Measurements from ENCODE around the gene ERBB3.
A peak's percentile ranks its signal among the peaks of the same experiment; 100 is the strongest.
"Not testable (repeated sequence)": the region's sequence is repeated elsewhere in the genome, so short reads cannot be mapped to it uniquely, and the experiment has no call there.

ERBB3 gene

DNA sequence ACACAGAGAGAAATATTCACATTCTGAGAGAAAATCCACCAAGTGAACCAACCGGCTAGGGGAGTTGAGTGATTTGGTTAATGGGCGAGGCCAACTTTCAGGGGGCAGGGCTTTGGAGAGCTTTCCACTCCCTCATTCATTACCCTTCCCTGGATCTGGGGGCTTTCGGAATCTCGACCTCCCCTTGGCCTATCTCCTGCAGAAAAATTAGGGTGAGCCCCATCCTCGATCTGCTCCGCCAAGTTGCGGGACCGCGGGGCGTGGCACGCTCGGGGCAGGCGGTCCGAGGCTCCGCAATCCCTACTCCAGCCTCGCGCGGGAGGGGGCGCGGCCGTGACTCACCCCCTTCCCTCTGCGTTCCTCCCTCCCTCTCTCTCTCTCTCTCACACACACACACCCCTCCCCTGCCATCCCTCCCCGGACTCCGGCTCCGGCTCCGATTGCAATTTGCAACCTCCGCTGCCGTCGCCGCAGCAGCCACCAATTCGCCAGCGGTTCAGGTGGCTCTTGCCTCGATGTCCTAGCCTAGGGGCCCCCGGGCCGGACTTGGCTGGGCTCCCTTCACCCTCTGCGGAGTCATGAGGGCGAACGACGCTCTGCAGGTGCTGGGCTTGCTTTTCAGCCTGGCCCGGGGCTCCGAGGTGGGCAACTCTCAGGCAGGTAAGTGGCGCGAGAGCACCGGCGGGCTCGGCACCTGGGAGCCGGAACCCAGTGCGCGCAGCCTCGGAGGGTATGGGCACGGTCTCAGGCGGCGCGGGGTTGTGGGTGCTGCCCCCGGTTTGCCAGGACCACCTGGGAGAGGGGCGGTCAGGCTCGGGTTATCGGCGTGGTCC, at the start of gene ERBB3:
ERBB3 (plus strand) TSS at position 443 of the 833 bp plus-strand sequence; CDS start at position 579, 136 bp downstream.
- DNase-seq: peak; percentile 2

DNA sequence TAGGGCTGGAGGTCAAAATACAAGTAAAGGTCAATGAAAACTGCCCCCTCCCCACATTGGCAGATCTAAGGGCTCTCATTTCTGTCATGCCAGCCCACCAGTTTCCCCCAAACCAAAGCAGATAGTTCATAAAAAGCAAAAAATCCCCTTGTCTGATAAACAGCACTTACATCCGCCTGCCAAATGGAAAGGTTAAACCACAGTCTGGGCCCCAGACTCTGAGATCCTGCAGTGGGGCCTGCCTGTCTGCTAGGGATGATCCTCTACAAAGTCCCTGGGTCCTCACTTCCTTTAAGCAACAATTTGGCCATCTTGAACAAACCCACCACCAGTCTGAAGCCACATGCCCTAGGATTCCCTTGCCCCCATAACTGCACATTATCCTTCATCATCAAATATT, 48.0 kb upstream of the ERBB3 start:
- no peak for DNase-seq

DNA sequence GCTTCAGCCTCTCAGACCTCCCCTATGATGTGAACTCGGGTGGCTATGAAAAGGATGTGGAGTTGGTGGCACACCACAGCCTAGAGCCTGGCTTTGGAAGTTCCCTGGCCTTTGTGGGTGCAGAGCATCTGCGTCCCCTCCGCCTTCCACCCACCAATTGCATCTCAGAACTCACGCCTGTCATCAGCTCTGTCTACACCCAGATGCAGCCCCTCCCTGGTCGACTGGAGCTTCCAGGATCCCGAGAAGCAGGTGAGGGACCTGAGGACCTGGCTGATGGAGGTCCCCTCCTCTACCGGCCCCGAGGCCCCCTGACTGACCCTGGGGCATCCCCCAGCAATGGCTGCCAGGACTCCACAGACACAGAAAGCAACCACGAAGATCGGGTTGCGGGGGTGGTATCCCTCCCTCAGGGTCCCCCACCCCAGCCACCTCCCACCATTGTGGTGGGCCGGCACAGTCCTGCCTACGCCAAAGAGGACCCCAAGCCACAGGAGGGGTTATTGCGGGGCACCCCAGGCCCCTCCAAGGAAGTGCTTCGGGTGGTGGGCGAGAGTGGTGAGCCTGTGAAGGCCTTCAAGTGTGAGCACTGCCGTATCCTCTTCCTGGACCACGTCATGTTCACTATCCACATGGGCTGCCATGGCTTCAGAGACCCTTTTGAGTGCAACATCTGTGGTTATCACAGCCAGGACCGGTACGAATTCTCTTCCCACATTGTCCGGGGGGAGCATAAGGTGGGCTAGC, 45.2 kb upstream of the ERBB3 start:
- no peak for DNase-seq

DNA sequence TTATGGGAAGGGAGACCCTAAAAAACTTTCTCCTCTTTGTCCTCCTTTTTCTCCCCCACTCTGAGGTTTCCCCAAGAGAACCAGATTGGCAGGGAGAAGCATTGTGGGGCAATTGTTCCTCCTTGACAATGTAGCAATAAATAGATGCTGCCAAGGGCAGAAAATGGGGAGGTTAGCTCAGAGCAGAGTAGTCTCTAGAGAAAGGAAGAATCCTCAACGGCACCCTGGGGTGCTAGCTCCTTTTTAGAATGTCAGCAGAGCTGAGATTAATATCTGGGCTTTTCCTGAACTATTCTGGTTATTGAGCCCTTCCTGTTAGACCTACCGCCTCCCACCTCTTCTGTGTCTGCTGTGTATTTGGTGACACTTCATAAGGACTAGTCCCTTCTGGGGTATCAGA, 42.8 kb upstream of the ERBB3 start:
- DNase-seq: no peak

DNA sequence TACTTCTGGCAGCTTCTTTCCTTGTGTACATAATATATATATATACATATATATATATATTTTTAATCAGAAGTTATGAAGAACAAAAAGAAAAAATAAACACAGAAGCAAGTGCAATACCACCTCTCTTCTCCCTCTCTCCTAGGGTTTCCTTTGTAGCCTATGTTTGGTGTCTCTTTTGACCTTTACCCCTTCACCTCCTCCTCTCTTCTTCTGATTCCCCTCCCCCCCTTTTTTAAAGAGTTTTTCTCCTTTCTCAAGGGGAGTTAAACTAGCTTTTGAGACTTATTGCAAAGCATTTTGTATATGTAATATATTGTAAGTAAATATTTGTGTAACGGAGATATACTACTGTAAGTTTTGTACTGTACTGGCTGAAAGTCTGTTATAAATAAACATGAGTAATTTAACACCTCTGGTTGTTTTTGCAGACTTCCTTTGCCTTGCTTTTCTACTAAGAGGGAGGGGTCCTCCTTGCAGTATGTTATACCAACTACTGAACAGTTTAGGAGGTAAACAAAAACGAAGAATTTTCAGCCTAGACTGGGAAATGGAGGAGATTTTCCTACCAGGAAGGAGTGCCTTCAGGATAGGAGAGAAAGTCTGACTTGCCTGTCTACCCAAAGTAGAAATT, 41.8 kb upstream of the ERBB3 start:
- DNase-seq: no peak

DNA sequence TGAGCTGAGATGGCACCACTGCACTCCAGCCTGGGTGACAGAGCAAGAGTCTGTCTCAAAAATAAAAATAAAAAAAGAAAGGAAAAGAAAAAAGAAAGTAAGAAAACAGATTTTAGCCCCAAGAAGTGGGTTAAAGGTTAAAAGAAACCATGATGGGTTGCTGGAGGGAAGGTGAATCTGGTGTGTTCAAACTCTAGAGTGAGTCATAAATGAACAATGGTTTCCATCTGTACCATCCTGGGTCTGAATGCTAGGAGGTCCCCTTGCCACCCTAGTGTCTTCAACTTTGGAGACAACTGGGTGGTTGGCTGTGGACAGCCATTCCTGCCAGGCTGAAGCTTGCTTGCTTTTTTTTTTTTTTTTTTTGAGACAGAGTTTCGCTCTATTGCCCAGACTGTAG, 39.8 kb upstream of the ERBB3 start:
- DNase-seq: no peak

DNA sequence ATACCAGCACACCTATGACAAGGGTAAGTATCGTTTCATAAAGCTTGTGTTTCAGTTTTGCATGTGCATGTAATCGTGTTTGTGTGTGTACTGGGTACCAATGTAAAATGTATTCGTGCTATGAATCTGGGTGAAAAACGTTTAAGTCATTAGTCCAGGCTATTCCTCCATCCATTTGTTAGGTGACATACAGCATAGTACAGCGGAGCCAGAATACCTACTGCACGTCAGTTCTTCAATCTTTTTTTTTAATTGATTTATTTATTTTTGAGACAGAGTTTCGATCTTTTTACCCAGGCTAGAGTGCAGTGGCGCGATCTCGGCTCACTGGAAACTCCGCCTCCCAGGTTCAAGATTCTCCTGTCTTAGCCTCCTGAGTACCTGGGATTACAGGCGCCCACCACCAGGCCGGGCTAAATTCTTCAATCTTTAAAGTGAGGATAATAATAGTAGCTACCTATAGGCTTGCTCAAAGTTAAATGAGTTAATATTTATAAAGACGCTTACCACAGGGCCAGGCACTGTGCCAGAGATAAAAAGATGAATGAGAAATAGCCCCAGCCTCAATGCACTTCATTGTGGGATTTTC, 38.9 kb upstream of the ERBB3 start:
- no peak for DNase-seq

DNA sequence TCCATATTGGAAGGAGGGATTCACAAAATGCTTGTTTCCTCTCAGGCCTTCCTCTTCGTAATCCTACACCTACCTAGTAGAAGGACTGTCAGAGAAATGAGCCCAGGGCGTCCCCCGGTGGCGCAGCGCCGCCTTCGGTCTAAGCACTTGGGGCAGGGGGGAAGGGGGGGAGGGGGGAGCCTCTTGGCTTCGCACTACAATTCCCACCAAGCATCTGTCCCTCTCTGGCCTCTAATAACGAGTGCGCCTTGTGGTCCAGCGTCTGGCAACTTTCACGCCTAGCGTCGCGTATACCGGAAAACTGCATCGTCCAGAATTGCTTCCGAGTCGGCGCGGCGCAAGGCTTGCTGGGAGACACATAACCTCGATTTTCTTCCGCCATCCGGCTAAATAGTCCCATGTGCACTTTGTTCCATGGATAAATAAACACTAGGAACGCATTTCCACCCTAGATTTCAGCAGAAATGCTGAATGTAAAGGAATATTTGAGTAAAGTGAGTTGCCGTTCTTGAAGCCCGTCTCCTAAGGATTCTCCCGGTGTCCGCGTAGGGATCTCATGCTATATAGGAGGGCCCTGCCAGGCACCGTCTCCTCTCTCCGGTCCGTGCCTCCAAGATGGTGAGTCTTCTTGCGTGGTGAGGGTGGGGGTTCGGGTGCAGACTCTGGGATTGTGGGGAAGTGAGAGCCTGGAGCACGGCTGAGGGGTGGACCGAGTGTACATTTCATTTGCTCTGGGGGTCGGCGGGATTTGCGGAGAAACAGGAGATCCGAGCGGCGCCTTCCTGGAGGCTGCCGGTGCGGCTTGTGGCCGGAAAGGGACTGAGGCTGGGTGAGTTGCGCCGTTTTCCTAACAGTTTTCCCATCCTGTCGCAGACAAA, 38.2 kb upstream of the ERBB3 start, which contains the start of gene RPS26:
RPS26 (plus strand) TSS at position 367 of the 878 bp plus-strand sequence; CDS start at position 616, 249 bp downstream.
- DNase-seq: peak; percentile 53

DNA sequence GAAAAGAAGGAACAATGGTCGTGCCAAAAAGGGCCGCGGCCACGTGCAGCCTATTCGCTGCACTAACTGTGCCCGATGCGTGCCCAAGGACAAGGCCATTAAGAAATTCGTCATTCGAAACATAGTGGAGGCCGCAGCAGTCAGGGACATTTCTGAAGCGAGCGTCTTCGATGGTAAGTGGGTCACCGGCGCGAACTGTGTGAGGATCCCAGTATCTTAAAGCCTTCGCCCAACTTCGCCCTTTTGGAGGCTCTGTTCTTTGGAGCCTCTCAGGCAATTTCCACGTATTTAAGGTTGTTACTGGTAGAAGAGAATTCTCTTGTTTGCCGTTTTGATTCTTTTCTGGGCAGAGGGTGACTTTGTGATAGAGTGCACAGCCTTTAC, 37.5 kb upstream of the ERBB3 start:
- not testable (repeated sequence) for DNase-seq

DNA sequence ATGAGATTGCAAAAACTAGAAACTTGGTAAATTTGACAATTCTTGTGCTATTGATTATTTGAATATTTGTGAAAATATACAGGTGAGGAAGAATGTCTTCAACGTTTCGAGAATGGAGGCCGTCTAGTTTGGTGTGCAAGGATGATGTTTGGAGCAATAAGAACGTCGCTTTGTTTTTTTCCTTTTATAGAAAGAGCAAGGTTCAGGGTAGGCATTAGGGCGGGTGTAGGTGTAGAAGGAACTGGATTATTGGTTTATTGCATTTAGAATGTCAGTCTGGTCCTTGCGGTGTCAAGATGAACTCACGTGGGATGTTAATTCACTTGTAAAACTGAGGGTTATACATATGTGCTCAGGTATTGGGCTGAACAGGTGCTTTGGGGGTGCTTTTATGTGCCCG, 37.1 kb upstream of the ERBB3 start:
- no peak for DNase-seq

DNA sequence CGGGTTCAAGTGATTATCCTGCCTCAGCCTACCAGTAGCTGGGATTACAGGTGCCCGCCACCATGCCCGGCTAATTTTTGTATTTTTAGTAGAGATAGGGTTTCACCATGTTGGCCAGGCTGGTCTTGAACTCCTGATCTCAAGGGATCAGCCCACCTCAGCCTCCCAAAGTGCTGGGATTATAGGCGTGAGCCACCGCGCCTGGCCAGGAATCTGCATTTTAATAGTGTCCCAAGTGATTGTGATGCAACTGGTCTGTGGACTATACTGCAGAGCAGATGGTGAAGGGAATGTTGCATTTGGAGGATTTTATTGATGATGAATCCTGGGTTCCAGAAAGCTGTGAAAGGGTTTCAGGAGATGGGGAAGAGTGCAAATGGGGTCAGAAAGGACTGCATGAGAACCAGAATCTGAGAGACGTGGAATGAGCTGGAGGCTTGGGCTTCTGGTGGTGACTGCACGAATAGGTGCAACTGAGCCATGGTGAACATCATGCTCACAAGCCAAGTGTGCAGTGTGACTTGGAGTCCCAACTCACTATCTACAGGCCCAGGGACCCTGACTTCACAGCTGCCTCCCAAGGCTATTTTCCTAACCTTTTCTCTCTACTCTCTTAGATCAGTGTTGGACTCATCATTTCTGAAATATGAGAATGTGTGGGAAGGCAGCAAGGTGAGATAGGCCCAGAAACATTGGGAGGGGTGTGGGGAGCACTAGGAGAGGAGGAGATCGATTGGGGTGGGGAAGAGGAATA, 33.8 kb upstream of the ERBB3 start:
- no peak for DNase-seq

DNA sequence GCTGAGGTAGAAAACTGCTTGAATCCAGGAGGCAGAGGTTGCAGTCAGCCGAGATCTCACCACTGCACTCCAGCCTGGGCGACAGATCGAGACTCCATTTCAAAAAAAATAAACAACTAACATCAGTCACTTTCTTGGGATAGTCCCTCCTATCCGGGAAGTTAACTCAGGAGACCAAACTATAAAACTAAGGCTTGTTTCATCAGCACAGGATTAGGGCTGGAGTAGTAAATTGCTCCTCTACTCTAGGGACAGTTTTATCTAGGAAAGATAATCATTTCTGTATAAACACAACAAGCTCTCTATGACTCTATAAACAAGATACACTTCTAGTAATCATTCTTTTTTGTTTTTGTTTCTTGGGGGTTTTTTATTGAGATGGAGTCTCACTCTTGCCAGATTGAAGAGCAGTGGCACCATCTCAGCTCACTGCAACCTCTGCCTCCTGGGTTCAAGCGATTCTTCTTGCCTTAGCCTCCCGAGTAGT, 26.5 kb upstream of the ERBB3 start:
- no peak for DNase-seq

DNA sequence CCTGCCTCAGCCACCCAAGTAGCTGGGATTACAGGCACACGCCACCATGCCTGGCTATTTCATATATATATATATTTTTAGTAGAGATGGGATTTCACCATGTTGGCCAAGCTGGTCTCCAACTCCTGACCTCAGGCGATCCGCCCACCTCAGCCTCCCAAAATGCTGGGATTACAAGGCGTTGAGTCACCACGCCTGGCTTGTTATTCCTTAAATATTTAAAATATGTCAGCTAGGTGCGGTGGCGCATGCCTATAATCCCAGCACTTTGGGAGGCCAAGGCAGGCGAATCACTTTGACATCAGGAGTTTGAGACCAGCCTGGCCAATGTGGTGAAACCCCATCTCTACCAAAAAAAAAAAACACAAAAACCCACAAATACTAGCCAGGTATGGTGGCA, 20.0 kb upstream of the ERBB3 start:
- DNase-seq: not testable (repeated sequence)

DNA sequence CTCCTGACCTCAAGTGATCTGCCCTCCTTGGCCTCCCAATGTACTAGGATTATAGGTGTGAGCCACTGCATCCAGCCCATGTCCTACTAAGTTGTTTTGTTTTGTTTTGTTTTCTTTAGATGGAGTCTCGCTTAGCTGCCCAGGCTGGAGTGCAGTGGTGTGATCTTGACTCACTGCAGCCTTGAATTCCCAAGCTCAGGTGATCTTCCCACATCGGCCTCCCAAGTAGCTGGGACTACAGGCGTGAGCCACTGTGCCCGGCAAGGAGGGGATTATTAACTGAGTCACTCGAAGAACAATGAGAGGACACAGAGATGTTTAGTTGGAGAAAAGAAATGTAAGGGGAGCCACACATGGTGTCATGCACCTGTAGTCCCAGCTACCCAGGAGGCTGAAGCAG, 18.0 kb upstream of the ERBB3 start:
- DNase-seq: no peak

DNA sequence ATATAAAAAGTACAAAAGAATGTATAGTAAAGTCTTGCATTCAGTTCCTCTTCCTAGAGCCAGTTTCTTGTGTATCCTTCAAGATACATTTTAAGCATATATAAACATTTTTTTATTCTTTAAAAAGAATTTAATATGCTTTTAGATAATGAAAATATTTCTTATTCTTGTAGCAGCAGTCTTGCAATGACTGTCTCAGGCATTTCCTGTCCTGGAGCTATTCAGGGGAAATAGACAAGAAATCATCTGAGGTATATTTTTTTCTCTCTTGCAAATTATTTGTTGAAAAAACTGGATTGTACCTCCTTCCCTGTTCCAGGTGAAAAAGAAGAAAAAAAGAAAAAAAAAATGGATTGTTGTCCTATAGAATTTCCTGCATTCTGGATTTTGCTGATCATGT, 17.0 kb upstream of the ERBB3 start:
- no peak for DNase-seq

DNA sequence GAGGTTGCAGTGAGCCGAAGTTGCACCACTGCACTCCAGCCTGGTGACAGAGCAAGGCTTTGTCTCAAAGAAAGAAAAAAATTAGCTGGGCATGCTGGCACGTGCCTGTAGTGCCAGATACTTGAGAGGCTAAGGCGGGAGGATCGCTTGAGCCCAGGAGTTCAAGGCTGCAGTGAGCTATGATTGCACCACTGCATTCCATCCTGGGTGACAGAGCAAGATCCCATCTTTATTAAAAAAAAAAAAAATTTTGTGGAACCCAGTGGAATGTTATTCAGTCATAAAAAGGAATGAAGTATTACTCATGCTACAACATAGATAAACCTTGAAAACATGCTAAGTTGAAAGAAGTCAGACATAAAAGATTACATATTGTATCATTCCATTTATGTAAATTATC, 8.3 kb upstream of the ERBB3 start:
- DNase-seq: no peak

DNA sequence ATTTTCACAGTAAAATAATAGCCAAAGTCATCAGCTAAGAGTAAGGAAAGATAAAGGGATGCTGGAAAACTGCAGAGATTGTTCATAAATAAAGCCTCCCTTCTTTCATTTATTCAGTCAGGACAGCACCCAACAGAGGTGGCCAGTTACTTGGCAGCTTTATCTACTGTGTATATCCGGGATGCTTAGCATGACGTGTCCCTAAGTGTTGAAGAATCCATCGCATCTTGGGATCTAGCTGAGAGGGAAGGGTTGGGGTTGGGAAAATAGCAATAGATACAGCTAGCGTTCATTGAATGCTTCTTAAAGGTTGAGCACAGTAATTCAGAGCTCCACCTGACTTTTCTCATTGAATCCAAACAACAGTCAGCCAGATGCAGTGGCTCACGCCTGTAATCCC, 5.6 kb upstream of the ERBB3 start:
- DNase-seq: no peak

DNA sequence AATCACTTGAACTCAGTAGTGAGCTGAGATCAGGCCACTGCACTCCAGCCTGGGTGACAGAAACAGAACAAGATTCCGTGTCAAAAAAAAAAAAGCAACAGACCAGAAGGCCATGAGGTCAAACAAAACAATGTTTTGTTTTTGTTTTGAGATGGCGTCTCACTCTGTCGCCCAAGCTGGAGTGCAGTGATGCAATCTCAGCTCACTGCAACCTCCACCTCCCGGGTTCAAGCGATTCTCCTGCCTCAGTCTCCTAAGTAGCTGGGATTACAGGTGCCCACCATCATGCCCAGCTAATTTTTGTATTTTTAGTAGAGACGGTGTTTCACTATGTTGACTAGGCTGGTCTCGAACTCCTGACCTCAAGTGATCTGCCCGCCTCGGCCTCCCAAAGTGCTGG, 2.0 kb upstream of the ERBB3 start:
- DNase-seq: not testable (repeated sequence)

DNA sequence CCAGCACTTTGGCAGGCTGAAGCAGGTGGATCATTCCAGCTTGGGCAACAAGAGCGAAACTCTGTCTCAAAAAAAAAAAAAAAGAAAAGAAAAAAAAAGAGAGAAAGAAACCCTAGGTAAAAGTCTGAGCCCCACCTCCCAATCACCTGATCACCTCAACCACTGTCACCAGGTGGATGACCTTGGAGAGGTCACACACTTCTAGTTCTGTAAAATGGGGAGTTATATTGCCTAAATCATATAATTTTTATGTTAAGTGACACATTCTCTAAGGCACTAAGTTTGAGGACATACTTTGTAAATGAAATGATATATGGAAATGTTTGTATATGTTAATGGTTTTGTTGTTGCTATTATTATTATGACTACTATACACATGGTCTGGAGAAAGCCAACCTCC, 1.5 kb upstream of the ERBB3 start:
- no peak for DNase-seq

DNA sequence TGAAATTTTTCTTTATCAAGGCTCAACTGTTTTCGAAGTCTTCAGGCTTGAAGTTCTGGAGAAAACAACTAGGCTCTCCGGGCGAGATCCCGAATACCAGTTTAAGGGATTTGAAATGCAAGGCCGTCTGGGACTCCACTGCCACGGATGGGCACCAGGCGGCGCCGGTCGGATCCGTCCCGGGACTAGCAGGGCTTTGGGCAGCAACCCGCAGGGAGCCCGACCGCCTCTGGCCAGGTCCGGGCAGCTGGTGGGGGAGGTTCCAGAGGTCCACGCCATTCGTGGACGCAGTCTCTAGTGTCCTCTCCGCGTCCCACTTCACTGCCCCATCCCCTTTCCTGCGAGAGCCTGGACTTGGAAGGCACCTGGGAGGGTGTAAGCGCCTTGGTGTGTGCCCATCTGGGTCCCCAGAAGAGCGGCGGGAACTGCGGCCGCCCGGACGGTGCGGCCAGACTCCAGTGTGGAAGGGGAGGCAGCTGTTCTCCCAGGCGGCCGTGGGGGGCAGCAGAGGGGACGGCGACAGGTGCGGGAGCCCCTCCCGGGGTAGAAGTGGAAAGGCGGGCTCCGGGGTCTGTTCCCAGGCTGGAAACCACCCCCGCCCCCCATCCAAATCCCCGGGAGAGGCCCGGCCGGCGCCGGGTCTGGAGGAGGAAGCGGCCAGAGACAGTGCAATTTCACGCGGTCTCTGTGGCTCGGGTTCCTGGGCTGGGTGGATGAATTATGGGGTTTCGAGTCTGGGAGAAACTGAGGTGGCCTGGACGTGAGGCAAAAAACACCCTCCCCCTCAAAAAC, 838 bp upstream of the ERBB3 start:
- no peak for DNase-seq
